ENCODE data around the gene HTR3B.

- TF ChIP-seq CTCF (optimal IDR thresholded peaks at IDR 0.05 in 1 of 3, IDR thresholded peaks at IDR 0.05 in 1 of 3, conservative IDR thresholded peaks at IDR 0.05 in 1 of 3; ENCODE audit: extremely low read depth in 1 of 3, insufficient read depth in 2 of 3, low read length in 3 of 3) (no peak), EZH2 (IDR thresholded peaks at IDR 0.05; ENCODE audit: low read length) (no peak)
These were observed 84.8 kb downstream of the HTR3B start for GRCh38 chr11:113989381-113989780.

Data from keratinocyte (primary cell).